ENCODE results near the gene PRKAR1B.
A peak's percentile ranks its signal among the peaks of the same experiment; 100 is the strongest.

The PRKAR1B gene

GRCh38 chr7:571718-572415 is 155.2 kb downstream of the PRKAR1B start:
- no peak overlapping the region for H3K4me3 ChIP-seq (ENCODE audit: low read length)
- TF ChIP-seq CTCF (conservative IDR thresholded peaks at IDR 0.05; ENCODE audit: low read length), result no peak
- DNase-seq (ENCODE audit: low read depth), result no peak

- no peak for DNase-seq (ENCODE audit: low read depth)
- H3K4me3 ChIP-seq (ENCODE audit: low read length), result no peak overlapping the region
- no peak for TF ChIP-seq CTCF (conservative IDR thresholded peaks at IDR 0.05; ENCODE audit: low read length)
These were observed 155.9 kb downstream of the PRKAR1B start for GRCh38 chr7:571096-571717.

- no peak for DNase-seq (ENCODE audit: low read depth)
- no peak for TF ChIP-seq CTCF (conservative IDR thresholded peaks at IDR 0.05; ENCODE audit: low read length)
- no peak overlapping the region for H3K4me3 ChIP-seq (ENCODE audit: low read length)
These were observed 156.3 kb downstream of the PRKAR1B start for GRCh38 chr7:570801-571070.

GRCh38 chr7:569996-570800 is 156.9 kb downstream of the PRKAR1B start:
- TF ChIP-seq CTCF (conservative IDR thresholded peaks at IDR 0.05; ENCODE audit: low read length), result no peak
- no peak overlapping the region for H3K4me3 ChIP-seq (ENCODE audit: low read length)
- no peak for DNase-seq (ENCODE audit: low read depth)

GRCh38 chr7:569071-569855 is 157.8 kb downstream of the PRKAR1B start:
- no peak for DNase-seq (ENCODE audit: low read depth)
- no peak overlapping the region for H3K4me3 ChIP-seq (ENCODE audit: low read length)
- TF ChIP-seq CTCF (conservative IDR thresholded peaks at IDR 0.05; ENCODE audit: low read length), result no peak

- H3K4me3 ChIP-seq (ENCODE audit: low read length), result no peak overlapping the region
- peak; percentile 73 for DNase-seq (ENCODE audit: low read depth)
- TF ChIP-seq CTCF (conservative IDR thresholded peaks at IDR 0.05; ENCODE audit: low read length), result no peak
These were observed 158.8 kb downstream of the PRKAR1B start for GRCh38 chr7:568031-568951.

Data from AG10803 (cell line).